CD8-positive, alpha-beta memory T cell (primary cell): ENCODE results near the gene CEP126. TPM values are rescaled to one million over a fixed set of nuclear protein-coding genes. Genes with fewer than 3 reads are reported as not detected.

ENCODE experiments used
- CTCF ChIA-PET: fragments of 350-600 bp; sonication (Branson Sonifier 250); formaldehyde crosslinking; loops from one replicate; lab custom pipeline; 2021; ENCODE audit warnings: antibody characterized with exemption; lab: Charles Lee
- POLR2A ChIA-PET: fragments of 350-600 bp; sonication (Branson Sonifier 250); formaldehyde crosslinking; loops from one replicate; lab custom pipeline; 2021; ENCODE audit warnings: antibody characterized with exemption; lab: Charles Lee
- DNase-seq, 5 donors: peaks; one replicate each; pipeline versions ENCODE4 v3.0.0 to v3.0.0-alpha.2; 2020 to 2022; ENCODE audit warnings: mixed read lengths in 1 of 5
- H3K27ac ChIP-seq: one replicate; pipeline ENCODE4 v1.7.0; 2013; ENCODE audit warnings: low read depth, mild to moderate bottlenecking, low read length, moderate library complexity
- H3K27me3 ChIP-seq: 2 replicates; pipeline ENCODE4 v1.7.0; 2013; ENCODE audit warnings: low read length, mild to moderate bottlenecking; ENCODE audit not compliant: insufficient read depth, poor library complexity, severe bottlenecking
- H3K36me3 ChIP-seq: 2 replicates; pipeline ENCODE4 v1.7.0; 2013; ENCODE audit warnings: mild to moderate bottlenecking, low read length, moderate library complexity; ENCODE audit not compliant: insufficient read depth
- H3K4me1 ChIP-seq: 2 replicates; pipeline ENCODE4 v1.7.0; 2013; ENCODE audit warnings: mild to moderate bottlenecking, low read length, moderate library complexity; ENCODE audit not compliant: insufficient read depth
- H3K4me3 ChIP-seq: 2 replicates; pipeline ENCODE4 v1.7.0; 2013; ENCODE audit warnings: mild to moderate bottlenecking, low read length
- H3K9me3 ChIP-seq: 2 replicates; pipeline ENCODE4 v1.7.0; 2013; ENCODE audit warnings: mild to moderate bottlenecking, low read length
- H3K27ac Mint-ChIP-seq, 8 donors: one replicate each; pipeline ENCODE4 v1.8.0; 2020 to 2021; ENCODE audit warnings: mixed read lengths in 8 of 8, mild to moderate bottlenecking in 6 of 8, inconsistent platforms in 3 of 8, moderate library complexity in 3 of 8
- H3K27me3 Mint-ChIP-seq, 2 donors: one replicate each; pipeline ENCODE4 v1.8.0; 2020 to 2021; ENCODE audit warnings: mixed read lengths in 2 of 2, mild to moderate bottlenecking in 1 of 2, moderate library complexity in 1 of 2
- H3K36me3 Mint-ChIP-seq, 3 donors: one replicate each; pipeline ENCODE4 v1.8.0; 2020 to 2021; ENCODE audit warnings: mixed read lengths in 3 of 3, inconsistent platforms in 1 of 3, mild to moderate bottlenecking in 1 of 3
- H3K4me1 Mint-ChIP-seq, 3 donors: one replicate each; pipeline ENCODE4 v1.8.0; 2020 to 2021; ENCODE audit warnings: mixed read lengths in 3 of 3, inconsistent platforms in 1 of 3, mild to moderate bottlenecking in 1 of 3
- H3K4me3 Mint-ChIP-seq, 7 donors: one replicate each; pipeline ENCODE4 v1.8.0; 2020 to 2021; ENCODE audit warnings: mixed read lengths in 7 of 7, mild to moderate bottlenecking in 6 of 7, moderate library complexity in 4 of 7, inconsistent platforms in 2 of 7
- H3K9me3 Mint-ChIP-seq, 5 donors: one replicate each; pipeline ENCODE4 v1.8.0; 2020 to 2022; ENCODE audit warnings: mixed read lengths in 5 of 5, mild to moderate bottlenecking in 3 of 5, moderate library complexity in 2 of 5, inconsistent platforms in 1 of 5
- polyA plus RNA-seq: library from polyadenylated mRNA; unstranded; fragments of 300-500 nt; fragmentation: Illumina TruSeq; gene quantifications from one replicate; pipeline ENCODE4 v1.2.3, GENCODE V29; 2021
- total RNA-seq, 2 experiments: library from RNA; stranded (reverse); gene quantifications; one replicate each; pipeline ENCODE4 v1.2.3, GENCODE V29; 2021

The CEP126 gene
- total and polyA plus RNA-seq, 3 experiments from 2014 or later, result 1.1 to 1.8 (median 1.6) TPM

DNA sequence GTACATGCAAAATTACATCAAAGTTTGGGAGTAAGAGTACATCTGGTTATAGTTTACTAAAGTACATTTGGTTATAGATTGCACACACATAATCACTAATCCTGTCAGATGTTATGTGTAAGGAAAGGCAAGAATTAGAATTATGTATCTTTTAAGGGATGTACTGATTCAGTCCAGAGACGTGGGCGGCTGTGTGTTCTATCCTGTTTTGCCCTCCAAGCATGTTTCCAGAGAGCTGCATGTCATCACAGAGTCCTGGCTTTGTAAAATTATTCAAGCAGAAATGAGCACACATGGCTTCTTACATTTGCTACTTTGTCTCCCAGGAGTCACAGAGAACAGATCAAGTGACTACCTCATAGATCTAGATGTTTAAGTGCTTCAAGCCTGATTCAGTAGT is 33.2 kb upstream of the CEP126 start:
- no peak overlapping the region for H3K27ac Mint-ChIP-seq
- H3K4me1 Mint-ChIP-seq, result no peaks in the 10 kb centered on the region
- Histone ChIP-seq H3K4me3 (no peak overlapping the region), H3K9me3 (no peaks in the 10 kb centered on the region), H3K27me3 (peaks cover 3% of the 10 kb centered on the region), H3K36me3 (no peaks in the 10 kb centered on the region), H3K4me1 (no peaks in the 10 kb centered on the region), H3K27ac (no peak overlapping the region)
- no peaks in the 10 kb centered on the region for H3K9me3 Mint-ChIP-seq
- CTCF ChIA-PET, result no interaction called here
- POLR2A ChIA-PET, result no interaction called here
- H3K4me3 Mint-ChIP-seq, result no peak overlapping the region
- no peak for DNase-seq
- no peaks in the 10 kb centered on the region for H3K36me3 Mint-ChIP-seq
- peaks cover 6 to 51% of the 10 kb centered on the region in 2 donors for H3K27me3 Mint-ChIP-seq

DNA sequence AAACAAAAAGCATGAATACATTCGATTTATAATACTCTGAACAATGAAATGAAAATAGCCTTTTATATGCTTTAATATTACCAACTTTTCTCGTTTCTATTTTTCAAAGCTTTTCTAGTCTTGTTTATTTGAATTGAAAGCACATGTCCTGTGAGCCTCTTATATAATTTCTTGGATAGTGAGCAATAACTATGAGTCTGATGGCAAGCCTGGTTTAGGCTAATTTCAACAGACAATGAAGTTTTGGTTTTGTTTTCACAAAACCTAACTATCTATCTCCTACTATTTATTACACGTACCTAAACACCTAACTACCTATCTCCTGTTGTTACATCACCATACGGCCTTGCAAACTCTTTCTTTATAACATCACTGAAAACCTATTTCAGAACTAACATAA is 29.2 kb upstream of the CEP126 start:
- CTCF ChIA-PET, result no interaction called here
- H3K4me1 Mint-ChIP-seq, result peaks cover 2 to 7% (median 5%) of the 10 kb centered on the region in 3 donors
- H3K27me3 Mint-ChIP-seq, result peaks cover 8 to 59% of the 10 kb centered on the region in 2 donors
- H3K4me3 ChIP-seq, result no peak overlapping the region
- H3K4me1 ChIP-seq, result no peaks in the 10 kb centered on the region
- POLR2A ChIA-PET, result no interaction called here
- DNase-seq, result no peak
- no peaks in the 10 kb centered on the region for H3K36me3 Mint-ChIP-seq
- peaks cover 0 to 3% (median 0%) of the 10 kb centered on the region in 5 donors for H3K9me3 Mint-ChIP-seq
- H3K36me3 ChIP-seq, result no peaks in the 10 kb centered on the region
- H3K4me3 Mint-ChIP-seq, result no peak overlapping the region
- no peaks in the 10 kb centered on the region for H3K27me3 ChIP-seq
- no peak overlapping the region for H3K27ac Mint-ChIP-seq
- no peaks in the 10 kb centered on the region for H3K9me3 ChIP-seq
- no peak overlapping the region for H3K27ac ChIP-seq

DNA sequence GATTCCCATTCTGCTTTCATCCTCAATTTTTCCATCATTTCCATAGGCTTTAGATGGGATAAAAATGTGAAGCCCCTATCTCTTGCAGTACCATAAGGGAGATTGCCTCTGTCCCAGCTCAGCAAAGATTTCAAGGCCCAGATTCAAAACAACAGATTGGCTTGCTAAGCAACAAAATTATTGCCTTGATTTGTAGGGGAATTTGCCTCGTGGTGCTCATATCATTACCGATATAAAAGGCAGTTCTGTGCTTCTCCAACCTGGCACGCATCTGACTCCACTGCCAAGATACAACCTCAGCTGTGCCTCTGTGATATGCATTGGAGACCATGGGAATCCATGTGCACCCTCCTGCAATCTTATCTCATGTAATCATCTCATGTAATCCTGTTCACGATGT is 25.0 kb upstream of the CEP126 start:
- H3K4me3 Mint-ChIP-seq, result no peak overlapping the region
- no peaks in the 10 kb centered on the region for H3K9me3 ChIP-seq
- ChIA-PET POLR2A (no interaction called here), CTCF (no interaction called here)
- H3K27me3 Mint-ChIP-seq, result peaks cover 6 to 39% of the 10 kb centered on the region in 2 donors
- H3K4me1 Mint-ChIP-seq, result peaks cover 2 to 7% (median 5%) of the 10 kb centered on the region in 3 donors
- peaks cover 0 to 3% (median 0%) of the 10 kb centered on the region in 5 donors for H3K9me3 Mint-ChIP-seq
- no peak overlapping the region for H3K27ac ChIP-seq
- no peaks in the 10 kb centered on the region for H3K36me3 ChIP-seq
- H3K27ac Mint-ChIP-seq, result no peak overlapping the region
- H3K36me3 Mint-ChIP-seq, result no peaks in the 10 kb centered on the region
- no peaks in the 10 kb centered on the region for H3K27me3 ChIP-seq
- no peak for DNase-seq
- H3K4me1 ChIP-seq, result no peaks in the 10 kb centered on the region
- H3K4me3 ChIP-seq, result no peak overlapping the region

DNA sequence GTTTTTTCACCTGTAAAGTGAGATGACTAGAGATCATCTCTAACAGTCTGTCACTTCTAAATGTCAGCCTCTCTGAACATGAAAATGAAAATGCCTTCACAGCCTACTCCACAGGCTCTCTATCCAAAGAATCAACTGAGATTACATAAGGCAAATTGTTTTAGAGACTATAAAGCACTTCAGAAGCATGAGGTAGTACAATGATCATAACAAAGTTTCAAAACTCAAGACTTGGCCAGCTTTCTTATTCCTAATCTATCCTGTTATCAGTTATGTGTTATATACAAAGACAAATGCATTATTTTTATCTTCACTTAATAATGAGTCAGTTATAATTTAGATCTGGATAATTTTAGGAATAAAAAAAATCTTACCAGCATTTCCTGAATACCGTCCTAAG is 20.3 kb upstream of the CEP126 start:
- CTCF ChIA-PET, result no interaction called here
- H3K9me3 Mint-ChIP-seq, result no peaks in the 10 kb centered on the region
- POLR2A ChIA-PET, result no interaction called here

DNA sequence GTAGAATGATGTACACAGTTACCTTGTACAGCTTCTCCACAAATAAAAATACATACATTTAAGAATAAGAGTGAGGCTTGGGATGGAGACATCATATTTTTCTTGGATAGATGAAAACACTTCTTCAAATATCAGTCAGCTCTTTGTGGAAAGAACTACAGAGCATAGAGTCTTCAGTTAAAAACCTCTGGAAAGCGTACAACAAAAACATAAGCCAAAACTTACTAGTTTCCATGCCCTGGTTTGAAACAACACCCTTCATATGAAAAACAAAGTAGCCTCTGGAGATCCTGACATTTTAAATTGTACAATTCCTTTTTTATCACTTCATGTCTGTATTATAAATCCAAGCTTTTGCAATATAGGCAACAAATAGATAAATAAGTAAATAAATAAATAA is 7.0 kb upstream of the CEP126 start:
- POLR2A ChIA-PET, result no interaction called here
- no peaks in the 10 kb centered on the region for H3K4me1 Mint-ChIP-seq
- peaks cover 4 to 30% of the 10 kb centered on the region in 2 donors for H3K27me3 Mint-ChIP-seq

More for the DNA sequence above, 20.3 kb upstream of the CEP126 start:
- no peaks in the 10 kb centered on the region for H3K36me3 ChIP-seq
- no peaks in the 10 kb centered on the region for H3K36me3 Mint-ChIP-seq
- H3K4me3 ChIP-seq, result no peak overlapping the region
- no peaks in the 10 kb centered on the region for H3K4me1 ChIP-seq
- DNase-seq, result no peak
- no peak overlapping the region for H3K27ac ChIP-seq
- peaks cover 2 to 6% (median 5%) of the 10 kb centered on the region in 3 donors for H3K4me1 Mint-ChIP-seq
- no peak overlapping the region for H3K27ac Mint-ChIP-seq
- no peak overlapping the region for H3K4me3 Mint-ChIP-seq
- H3K27me3 ChIP-seq, result no peaks in the 10 kb centered on the region
- H3K9me3 ChIP-seq, result no peaks in the 10 kb centered on the region
- peaks cover 23 to 41% of the 10 kb centered on the region in 2 donors for H3K27me3 Mint-ChIP-seq

DNA sequence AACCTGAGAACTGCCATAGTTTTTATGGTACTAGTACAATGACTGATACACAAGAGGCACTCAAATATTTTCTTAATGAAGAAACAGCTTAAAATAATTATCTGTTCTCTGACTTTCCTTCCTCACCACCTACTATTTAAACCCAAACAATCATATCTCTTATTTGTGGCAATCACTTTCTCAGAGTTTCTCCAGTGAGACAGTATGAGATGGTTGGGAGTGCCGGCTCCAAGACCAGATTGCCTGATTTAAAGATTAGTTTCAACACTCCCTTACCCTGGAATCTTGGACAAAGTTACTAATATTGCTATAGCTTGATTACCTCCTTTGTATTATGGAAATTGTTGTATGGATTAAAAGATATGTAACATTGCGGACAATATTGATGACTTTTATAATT is 5.7 kb upstream of the CEP126 start:
- no peak overlapping the region for H3K4me3 ChIP-seq
- H3K27me3 ChIP-seq, result no peaks in the 10 kb centered on the region
- Mint-ChIP-seq H3K36me3 (no peaks in the 10 kb centered on the region), H3K27me3 (peaks cover 4 to 19% of the 10 kb centered on the region in 2 donors), H3K27ac (no peak overlapping the region), H3K4me3 (no peak overlapping the region), H3K9me3 (no peaks in the 10 kb centered on the region), H3K4me1 (peaks cover under 1 to 2% (median 1%) of the 10 kb centered on the region in 3 donors)
- POLR2A ChIA-PET, result no interaction called here
- H3K36me3 ChIP-seq, result no peaks in the 10 kb centered on the region
- no peak overlapping the region for H3K27ac ChIP-seq
- H3K9me3 ChIP-seq, result no peaks in the 10 kb centered on the region
- CTCF ChIA-PET, result no interaction called here
- H3K4me1 ChIP-seq, result peaks cover 1% of the 10 kb centered on the region
- no peak for DNase-seq

More for the DNA sequence above, 7.0 kb upstream of the CEP126 start:
- no peaks in the 10 kb centered on the region for H3K9me3 Mint-ChIP-seq
- H3K9me3 ChIP-seq, result no peaks in the 10 kb centered on the region
- no peaks in the 10 kb centered on the region for H3K36me3 ChIP-seq
- no peak for DNase-seq
- no peak overlapping the region for H3K4me3 ChIP-seq
- no peaks in the 10 kb centered on the region for H3K27me3 ChIP-seq
- no peak overlapping the region for H3K27ac Mint-ChIP-seq
- H3K4me1 ChIP-seq, result no peaks in the 10 kb centered on the region
- H3K4me3 Mint-ChIP-seq, result no peak overlapping the region
- CTCF ChIA-PET, result no interaction called here
- no peaks in the 10 kb centered on the region for H3K36me3 Mint-ChIP-seq
- no peak overlapping the region for H3K27ac ChIP-seq

DNA sequence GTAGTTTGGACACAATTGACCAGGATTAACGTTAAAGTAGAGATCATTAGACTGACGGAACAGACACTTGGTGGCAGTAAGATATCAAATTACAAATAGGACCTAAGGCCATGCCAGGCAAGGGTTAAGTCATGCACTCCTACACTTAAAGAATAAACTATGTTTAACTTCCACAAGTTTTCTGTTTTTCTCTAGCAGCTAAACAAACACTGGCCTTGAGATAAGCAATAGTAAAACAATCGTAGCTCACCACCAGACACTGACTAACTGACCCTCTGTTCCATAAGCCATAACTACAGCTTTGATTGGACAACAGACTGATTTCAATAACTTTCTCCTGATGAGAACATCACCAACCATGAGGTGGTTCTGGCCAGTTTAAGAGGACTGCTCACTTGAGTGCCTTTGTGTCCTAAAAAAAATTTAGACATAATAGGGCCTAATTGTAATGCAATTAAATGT is 2.0 kb upstream of the CEP126 start:
- Histone ChIP-seq H3K27ac (no peak overlapping the region), H3K4me3 (no peak overlapping the region), H3K4me1 (peaks cover 16% of the 10 kb centered on the region), H3K36me3 (no peaks in the 10 kb centered on the region), H3K9me3 (no peaks in the 10 kb centered on the region), H3K27me3 (no peaks in the 10 kb centered on the region)
- Mint-ChIP-seq H3K36me3 (peaks cover 0 to 6% (median 0%) of the 10 kb centered on the region in 3 donors), H3K27me3 (peaks cover 7 to 10% of the 10 kb centered on the region in 2 donors), H3K4me3 (no peak overlapping the region), H3K9me3 (no peaks in the 10 kb centered on the region), H3K4me1 (peaks cover 25 to 31% (median 27%) of the 10 kb centered on the region in 3 donors), H3K27ac (no peak overlapping the region)
- ChIA-PET POLR2A (no interaction called here), CTCF (interaction anchor here (0.9 kb wide), 1 partner anchor 94 kb away, joined by 3 read pairs; no protein-coding TSS in a partner anchor)
- DNase-seq, result no peak

DNA sequence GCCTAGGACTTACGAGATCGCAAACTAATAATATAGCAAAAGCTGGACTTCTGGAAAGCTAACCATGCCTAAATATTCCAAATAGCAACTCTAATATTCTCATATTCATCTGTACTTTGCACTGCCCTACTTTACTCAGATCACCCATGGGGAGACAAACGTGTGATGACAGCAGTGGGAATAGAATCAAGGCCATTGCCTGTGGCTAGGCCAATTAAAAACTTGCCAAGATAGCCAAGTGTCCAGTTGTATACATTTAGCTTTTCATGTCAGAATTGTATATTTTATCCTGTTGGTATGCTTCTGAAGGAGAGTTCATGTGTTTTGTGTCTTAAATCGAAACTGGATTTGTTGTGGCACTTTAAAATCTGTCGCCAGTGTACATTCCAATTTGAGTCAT is 1.2 kb upstream of the CEP126 start:
- no peaks in the 10 kb centered on the region for H3K9me3 Mint-ChIP-seq
- peaks cover 25 to 31% (median 27%) of the 10 kb centered on the region in 3 donors for H3K4me1 Mint-ChIP-seq
- H3K27me3 Mint-ChIP-seq, result peaks cover 7 to 10% of the 10 kb centered on the region in 2 donors
- peak overlapping the region in 6 of 7 donors; percentile 6 to 95 (median 70) for H3K4me3 Mint-ChIP-seq
- CTCF ChIA-PET, result interaction anchor here (2.0 kb wide), 1 partner anchor 9 kb away, joined by 7 read pairs; no protein-coding TSS in a partner anchor
- Histone ChIP-seq H3K36me3 (no peaks in the 10 kb centered on the region), H3K27me3 (no peaks in the 10 kb centered on the region), H3K9me3 (no peaks in the 10 kb centered on the region), H3K27ac (no peak overlapping the region), H3K4me3 (no peak overlapping the region), H3K4me1 (peaks cover 16% of the 10 kb centered on the region)
- DNase-seq, result no peak
- H3K36me3 Mint-ChIP-seq, result peaks cover 0 to 6% (median 0%) of the 10 kb centered on the region in 3 donors
- peak overlapping the region in 1 of 8 donors; percentile 19 for H3K27ac Mint-ChIP-seq
- POLR2A ChIA-PET, result no interaction called here
